B cell (primary cell): Measurements from ENCODE around the gene ZBTB47. TPM values are rescaled to one million over a fixed set of nuclear protein-coding genes. Genes with fewer than 3 reads are reported as not detected.

ENCODE experiments used
- ATAC-seq: fragments of 200-7000 bp; cut with Tn5 transposase; one replicate; pipeline ENCODE4 v1.10.0; 2021; ENCODE audit warnings: low read depth, mild to moderate bottlenecking, moderate number of reproducible peaks, moderate library complexity
- CTCF ChIA-PET: fragments of 350-600 bp; sonication (Branson Sonifier 250); formaldehyde crosslinking; loops from one replicate; lab custom pipeline; 2021; ENCODE audit warnings: antibody characterized with exemption, inconsistent platforms; lab: Charles Lee
- POLR2A ChIA-PET: fragments of 350-600 bp; sonication (Branson Sonifier 250); formaldehyde crosslinking; loops from one replicate; lab custom pipeline; 2021; ENCODE audit warnings: antibody characterized with exemption; lab: Charles Lee
- DNase-seq: peaks from one replicate; pipeline ENCODE4 v3.0.0; 2013
- H2AFZ ChIP-seq: 2 replicates; pipeline ENCODE4 v1.6.1; 2012; ENCODE audit warnings: mild to moderate bottlenecking, low read depth, low read length; ENCODE audit not compliant: insufficient read depth, poor library complexity, severe bottlenecking
- H3K27ac ChIP-seq, 2 donors: 1 replicate in 1 of 2; 2 replicates in 1 of 2; pipeline ENCODE4 v1.5.1; 2012 to 2013; ENCODE audit warnings: low read length in 2 of 2, mild to moderate bottlenecking in 2 of 2, moderate library complexity in 1 of 2
- H3K27me3 ChIP-seq, 4 experiments: fragments of 200-600 bp in 1 of 4; sonication (generic) in 1 of 4; replicated peaks in 1 of 4; 1 replicate in 2 of 4; 2 replicates in 2 of 4; pipeline versions ENCODE4 v1.6.1 to v1.7.0; 2013 to 2016; ENCODE audit warnings: low read length in 3 of 4, mild to moderate bottlenecking in 2 of 4, mixed read lengths in 1 of 4, moderate library complexity in 1 of 4; ENCODE audit not compliant: insufficient read depth in 4 of 4, control insufficient read depth in 3 of 4; ENCODE audit errors: control extremely low read depth in 1 of 4
- H3K36me3 ChIP-seq, 2 experiments: replicated peaks in 1 of 2; 1 replicate in 1 of 2; 2 replicates in 1 of 2; pipeline versions ENCODE4 v1.6.1 to v1.7.1; 2013; ENCODE audit warnings: low read length in 1 of 2; ENCODE audit not compliant: insufficient read depth in 2 of 2, control insufficient read depth in 1 of 2; ENCODE audit errors: control extremely low read depth in 1 of 2, extremely low read depth in 1 of 2
- H3K4me1 ChIP-seq, 2 donors: fragments of 200-600 bp in 1 of 2; sonication (generic) in 1 of 2; 1 replicate in 1 of 2; 2 replicates in 1 of 2; pipeline versions ENCODE4 v1.5.1 to v1.6.1; 2013 to 2017; ENCODE audit warnings: low read length in 2 of 2; ENCODE audit not compliant: control insufficient read depth in 2 of 2, insufficient read depth in 2 of 2
- H3K4me2 ChIP-seq: replicated peaks from 2 replicates; pipeline ENCODE3; 2012; ENCODE audit warnings: mild to moderate bottlenecking, low read depth, low read length; ENCODE audit not compliant: poor library complexity, severe bottlenecking
- H3K4me3 ChIP-seq, 5 experiments: fragments of 200-600 bp in 1 of 5; sonication (generic) in 1 of 5; 1 replicate in 3 of 5; 2 replicates in 2 of 5; pipeline versions ENCODE4 v1.5.1 to v1.7.0; 2011 to 2016; ENCODE audit warnings: low read length in 4 of 5, mild to moderate bottlenecking in 4 of 5, low read depth in 2 of 5, control low read depth in 1 of 5, moderate library complexity in 1 of 5; ENCODE audit not compliant: insufficient read depth in 1 of 5; ENCODE audit errors: control extremely low read depth in 1 of 5, extremely low read depth in 1 of 5
- H3K79me2 ChIP-seq: fragments of 200-600 bp; sonication (generic); one replicate; pipeline ENCODE4 v1.6.0; 2016; ENCODE audit warnings: low read length; ENCODE audit not compliant: control insufficient read depth, insufficient read depth
- H3K9ac ChIP-seq: fragments of 200-600 bp; sonication (generic); 2 replicates; pipeline ENCODE4 v1.6.1; 2017; ENCODE audit warnings: mild to moderate bottlenecking, low read length, moderate library complexity
- H3K9me3 ChIP-seq, 3 donors: one replicate each; pipeline versions ENCODE4 v1.6.1 to v1.7.1; 2013; ENCODE audit warnings: low read length in 2 of 3; ENCODE audit not compliant: control insufficient read depth in 2 of 3, insufficient read depth in 1 of 3; ENCODE audit errors: control extremely low read depth in 1 of 3
- H4K20me1 ChIP-seq: 2 replicates; pipeline ENCODE4 v1.6.0; 2012; ENCODE audit warnings: mild to moderate bottlenecking, low read length; ENCODE audit not compliant: insufficient read depth, control insufficient read depth, poor library complexity, severe bottlenecking
- H3K27ac Mint-ChIP-seq: one replicate; pipeline ENCODE4 v1.8.0; 2021; ENCODE audit warnings: mixed read lengths
- H3K27me3 Mint-ChIP-seq: one replicate; pipeline ENCODE4 v1.8.0; 2021; ENCODE audit warnings: mixed read lengths
- H3K4me1 Mint-ChIP-seq: one replicate; pipeline ENCODE4 v1.8.0; 2021; ENCODE audit warnings: mixed read lengths
- H3K4me3 Mint-ChIP-seq: one replicate; pipeline ENCODE4 v1.8.0; 2021; ENCODE audit warnings: mixed read lengths
- H3K9me3 Mint-ChIP-seq: one replicate; pipeline ENCODE4 v1.8.0; 2022; ENCODE audit warnings: mixed read lengths; ENCODE audit not compliant: insufficient read depth
- EZH2 ChIP-seq: IDR thresholded peaks from 2 replicates; pipeline ENCODE4 v1.6.1; 2012; ENCODE audit warnings: borderline replicate concordance, low read depth, mild to moderate bottlenecking, moderate library complexity, low read length; ENCODE audit not compliant: insufficient read depth, poor library complexity, severe bottlenecking
- WGBS: methylation state at CpG from one replicate; pipeline ENCODE4 v1.1.5; 2013; ENCODE audit warnings: missing lambda C conversion rate; ENCODE audit not compliant: insufficient coverage; 5-methylcytosine and 5-hydroxymethylcytosine counted together
- intact Hi-C: fragments of 100-400 bp; cut with micrococcal nuclease; formaldehyde crosslinking; loops from one replicate; pipeline ENCODE4 v1.10.0; 2022
- polyA plus RNA-seq: library from polyadenylated mRNA; depleted of rRNA; stranded (reverse); fragments of >200 nt; gene quantifications from 2 replicates; pipeline ENCODE4 v1.2.3, GENCODE V29; 2012
- total RNA-seq, 2 donors: library from RNA; stranded (reverse); fragments of 120-200 nt in 1 of 2; gene quantifications; 1 replicate in 1 of 2; 2 replicates in 1 of 2; pipeline versions ENCODE4 v1.2.3 to v1.2.4, GENCODE V29; 2013 to 2022
- TF ChIP-seq, protein P1 (sequence below): fragments of 200-600 bp; IDR thresholded peaks from one replicate; pipeline ENCODE4 v1.8.0; 2022; ENCODE audit warnings: antibody characterized with exemption, mild to moderate bottlenecking

Gene ZBTB47
- total and polyA plus RNA-seq, 2 donors (not counting 1 experiment from before 2014, with no cell fraction given): 0.34 to 1.6 TPM

DNA sequence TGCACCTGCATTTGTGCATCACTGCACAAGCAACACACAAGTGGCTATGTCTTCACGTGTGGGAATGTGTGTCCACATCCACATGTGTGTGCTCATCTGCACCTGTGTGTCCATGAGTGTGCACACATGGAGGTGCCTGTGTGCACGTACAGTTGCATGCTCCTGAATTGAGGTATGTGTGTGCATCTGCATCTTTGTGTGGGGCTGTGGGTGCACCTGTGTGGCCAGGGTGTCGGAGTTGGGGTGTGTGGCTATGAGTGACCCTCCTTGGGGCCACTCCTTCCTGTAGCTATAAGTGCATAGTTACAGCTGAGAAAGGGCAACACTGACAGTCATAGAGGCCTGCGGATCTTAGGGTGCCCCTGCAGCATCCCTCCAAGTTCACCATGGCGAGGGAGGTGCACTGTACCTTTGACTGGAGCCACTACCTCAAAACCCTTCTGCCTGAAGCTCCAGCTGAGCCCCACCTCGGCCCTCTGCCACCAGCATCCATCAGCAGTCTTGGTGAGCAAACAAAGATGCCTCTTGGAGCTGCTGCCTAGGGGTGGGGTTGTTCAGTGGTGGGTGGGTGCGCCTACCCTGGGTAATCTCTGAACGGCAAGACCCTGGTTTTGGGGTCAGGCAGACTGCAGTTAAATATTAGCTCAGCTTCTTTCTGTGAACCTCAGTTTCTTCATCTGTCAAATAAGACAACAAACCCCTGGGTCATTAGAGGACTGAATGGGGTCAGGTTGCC is 54.3 kb downstream of the ZBTB47 start:
- H3K36me3 ChIP-seq: no peaks in the 10 kb centered on the region
- H3K4me3 Mint-ChIP-seq: no peak overlapping the region
- POLR2A ChIA-PET: no interaction called here
- 84% methylated on average over 6 of the region's 8 CpGs for WGBS
- no peak overlapping the region for H3K9ac ChIP-seq
- no peaks in the 10 kb centered on the region for H3K9me3 Mint-ChIP-seq
- no peak overlapping the region for H3K27ac ChIP-seq
- no peaks in the 10 kb centered on the region for H3K27me3 Mint-ChIP-seq
- H3K27me3 ChIP-seq: peaks cover 0 to 3% (median 0%) of the 10 kb centered on the region in 4 experiments
- CTCF ChIA-PET: interaction anchor here (0.8 kb wide), 1 partner anchor 11 kb away, joined by 4 read pairs; no protein-coding TSS in a partner anchor
- no peak for DNase-seq
- H3K27ac Mint-ChIP-seq: no peak overlapping the region
- H3K9me3 ChIP-seq: peaks cover 0 to 5% (median 0%) of the 10 kb centered on the region in 3 donors
- no peaks in the 10 kb centered on the region for H3K79me2 ChIP-seq
- H3K4me2 ChIP-seq: no peak overlapping the region
- H2AFZ ChIP-seq: no peak overlapping the region
- intact Hi-C loops: no loop called here
- TF ChIP-seq, protein P1, sequence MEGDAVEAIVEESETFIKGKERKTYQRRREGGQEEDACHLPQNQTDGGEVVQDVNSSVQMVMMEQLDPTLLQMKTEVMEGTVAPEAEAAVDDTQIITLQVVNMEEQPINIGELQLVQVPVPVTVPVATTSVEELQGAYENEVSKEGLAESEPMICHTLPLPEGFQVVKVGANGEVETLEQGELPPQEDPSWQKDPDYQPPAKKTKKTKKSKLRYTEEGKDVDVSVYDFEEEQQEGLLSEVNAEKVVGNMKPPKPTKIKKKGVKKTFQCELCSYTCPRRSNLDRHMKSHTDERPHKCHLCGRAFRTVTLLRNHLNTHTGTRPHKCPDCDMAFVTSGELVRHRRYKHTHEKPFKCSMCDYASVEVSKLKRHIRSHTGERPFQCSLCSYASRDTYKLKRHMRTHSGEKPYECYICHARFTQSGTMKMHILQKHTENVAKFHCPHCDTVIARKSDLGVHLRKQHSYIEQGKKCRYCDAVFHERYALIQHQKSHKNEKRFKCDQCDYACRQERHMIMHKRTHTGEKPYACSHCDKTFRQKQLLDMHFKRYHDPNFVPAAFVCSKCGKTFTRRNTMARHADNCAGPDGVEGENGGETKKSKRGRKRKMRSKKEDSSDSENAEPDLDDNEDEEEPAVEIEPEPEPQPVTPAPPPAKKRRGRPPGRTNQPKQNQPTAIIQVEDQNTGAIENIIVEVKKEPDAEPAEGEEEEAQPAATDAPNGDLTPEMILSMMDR: no peak
- no peak for TF ChIP-seq EZH2
- no peaks in the 10 kb centered on the region for H3K4me1 Mint-ChIP-seq
- no peak for ATAC-seq
- no peak overlapping the region for H3K4me3 ChIP-seq
- no peaks in the 10 kb centered on the region for H4K20me1 ChIP-seq
- peaks cover 2 to 4% of the 10 kb centered on the region in 2 donors for H3K4me1 ChIP-seq

DNA sequence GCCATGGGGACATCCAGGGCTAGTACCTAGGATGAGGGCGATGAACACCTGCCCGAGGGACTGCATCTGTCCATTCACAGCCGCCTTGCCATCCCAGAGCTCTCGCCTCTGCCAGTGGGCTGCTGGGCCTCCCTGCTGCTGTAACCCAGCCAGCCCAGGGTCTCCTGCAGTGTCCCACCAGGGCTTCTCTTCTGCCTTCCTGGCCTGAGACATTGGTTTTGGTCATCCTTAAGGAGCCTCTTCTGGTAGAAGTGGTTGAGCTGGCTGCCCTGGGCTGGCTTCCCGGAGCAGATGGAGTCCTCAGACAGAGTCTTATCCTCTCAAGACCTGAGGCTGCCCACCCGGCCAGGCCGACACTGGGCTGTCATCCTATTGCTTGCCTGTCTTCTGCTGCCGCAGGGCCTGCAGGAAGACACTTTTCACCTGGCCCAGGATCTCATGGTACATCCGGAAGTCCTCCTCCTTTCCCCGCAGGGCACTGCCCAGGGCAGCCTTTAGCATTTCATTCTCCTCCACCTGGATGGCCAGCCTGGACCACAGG is 55.2 kb downstream of the ZBTB47 start:
- no peak overlapping the region for H3K4me3 Mint-ChIP-seq
- Histone ChIP-seq H3K27me3 (no peaks in the 10 kb centered on the region), H3K4me1 (peaks cover 10 to 12% of the 10 kb centered on the region in 2 donors), H3K4me3 (no peak overlapping the region), H3K9ac (no peak overlapping the region), H3K4me2 (no peak overlapping the region), H4K20me1 (no peaks in the 10 kb centered on the region), H3K9me3 (no peaks in the 10 kb centered on the region), H3K79me2 (no peaks in the 10 kb centered on the region), H3K27ac (no peak overlapping the region), H3K36me3 (no peaks in the 10 kb centered on the region), H2AFZ (no peak overlapping the region)
- intact Hi-C loops: no loop called here
- WGBS: 88% methylated on average over 10 of the region's 10 CpGs
- no peak overlapping the region for H3K27ac Mint-ChIP-seq
- DNase-seq (no peak), ATAC-seq (no peak)
- H3K4me1 Mint-ChIP-seq: peaks cover 8% of the 10 kb centered on the region
- CTCF ChIA-PET: interaction anchor here (0.8 kb wide), 1 partner anchor 12 kb away, joined by 4 read pairs; no protein-coding TSS in a partner anchor
- no peaks in the 10 kb centered on the region for H3K9me3 Mint-ChIP-seq
- TF ChIP-seq EZH2: no peak
- TF ChIP-seq, protein P1: no peak
- no peaks in the 10 kb centered on the region for H3K27me3 Mint-ChIP-seq
- POLR2A ChIA-PET: no interaction called here
